Thyroid gland (tissue), 4 donors: ENCODE measurements around the gene AMPD2. TPM values are rescaled to one million over a fixed set of nuclear protein-coding genes. Genes with fewer than 3 reads are reported as not detected.

Source experiments
- DNase-seq, 2 donors: peaks; one replicate each; pipeline ENCODE4 v3.0.0-alpha.2; 2019
- H3K27ac ChIP-seq, 3 donors: fragments of 200-600 bp; sonication (generic); 1 replicate in 2 of 3; 2 replicates in 1 of 3; pipeline ENCODE4 v1.5.1; 2016 to 2019; ENCODE audit warnings: mild to moderate bottlenecking in 1 of 3, moderate library complexity in 1 of 3
- H3K27me3 ChIP-seq: fragments of 200-600 bp; sonication (generic); one replicate; pipeline ENCODE4 v1.5.1; 2019
- H3K36me3 ChIP-seq, 2 donors: fragments of 200-600 bp; sonication (generic); one replicate each; pipeline ENCODE4 v1.5.1; 2016 to 2019
- H3K4me1 ChIP-seq, 2 donors: fragments of 200-600 bp; sonication (generic); one replicate each; pipeline ENCODE4 v1.5.1; 2017 to 2019
- H3K4me3 ChIP-seq, 3 donors: fragments of 200-600 bp; sonication (generic); replicated peaks in 1 of 3; 1 replicate in 2 of 3; 2 replicates in 1 of 3; pipeline ENCODE4 v1.5.1; 2016; ENCODE audit warnings: mild to moderate bottlenecking in 1 of 3
- H3K9me3 ChIP-seq: fragments of 200-600 bp; sonication (generic); one replicate; pipeline ENCODE4 v1.5.1; 2017
- CTCF ChIP-seq, 6 experiments: fragments of 200-600 bp in 3 of 6; fragments of 450-650 bp in 3 of 6; sonication (generic) in 3 of 6; IDR thresholded peaks; one replicate each; pipeline ENCODE4 v1.5.1; 2016 to 2019; ENCODE audit warnings: antibody characterized with exemption in 6 of 6, mild to moderate bottlenecking in 2 of 6, inconsistent platforms in 1 of 6, moderate library complexity in 1 of 6
- POLR2A ChIP-seq, 2 donors: fragments of 450-650 bp; IDR thresholded peaks; one replicate each; pipeline ENCODE4 v1.6.1; 2017; ENCODE audit warnings: antibody characterized with exemption in 2 of 2, mild to moderate bottlenecking in 2 of 2, moderate library complexity in 1 of 2
- WGBS, 2 donors: methylation state at CpG; one replicate each; pipeline ENCODE4 v1.1.5; 2017; 5-methylcytosine and 5-hydroxymethylcytosine counted together
- intact Hi-C: fragments of 100-400 bp; cut with DNase I; formaldehyde crosslinking; loops from one replicate; pipeline ENCODE4 v1.15.1; 2023
- total RNA-seq, 4 donors: library from RNA; depleted of rRNA; stranded (reverse); fragments of >200 nt; gene quantifications; one replicate each; pipeline ENCODE4 v1.2.3, GENCODE V29; 2016

The AMPD2 gene
- total RNA-seq, 4 donors from 2014 or later = 31.2 to 74.8 (median 46.8) TPM

GRCh38 chr1:109582021-109582420 is 37.6 kb upstream of the AMPD2 start:
- TF ChIP-seq CTCF (IDR thresholded peaks at IDR 0.05) (no peak), POLR2A (IDR thresholded peaks at IDR 0.05) (no peak)
- peaks cover 24 to 29% of the 10 kb centered on the region in 2 donors for H3K36me3 ChIP-seq
- H3K9me3 ChIP-seq = no peaks in the 10 kb centered on the region
- H3K27me3 ChIP-seq = no peaks in the 10 kb centered on the region
- no peak overlapping the region for H3K27ac ChIP-seq
- H3K4me1 ChIP-seq = no peaks in the 10 kb centered on the region
- no peak for DNase-seq
- no peak overlapping the region for H3K4me3 ChIP-seq
- intact Hi-C loops = no loop called here
- 89 to 97% methylated on average over 2 of the region's 2 CpGs for WGBS, 2 donors

- no peak for TF ChIP-seq POLR2A (IDR thresholded peaks at IDR 0.05)
- TF ChIP-seq CTCF (IDR thresholded peaks at IDR 0.05) = no peak
- no peaks in the 10 kb centered on the region for H3K4me1 ChIP-seq
- no peak overlapping the region for H3K27ac ChIP-seq
- no peaks in the 10 kb centered on the region for H3K9me3 ChIP-seq
- intact Hi-C loops = no loop called here
- no peaks in the 10 kb centered on the region for H3K27me3 ChIP-seq
- DNase-seq = no peak
- H3K36me3 ChIP-seq = peaks cover 30 to 45% of the 10 kb centered on the region in 2 donors
- H3K4me3 ChIP-seq = no peak overlapping the region
- 84 to 97% methylated on average over 1 of the region's 1 CpG for WGBS, 2 donors
Observed at GRCh38 chr1:109584766-109585165, 34.9 kb upstream of the AMPD2 start.

GRCh38 chr1:109586055-109586454 is 33.6 kb upstream of the AMPD2 start:
- Histone ChIP-seq H3K9me3 (no peaks in the 10 kb centered on the region), H3K27me3 (no peaks in the 10 kb centered on the region), H3K36me3 (peaks cover 27 to 38% of the 10 kb centered on the region in 2 donors), H3K4me3 (no peak overlapping the region), H3K27ac (no peak overlapping the region), H3K4me1 (no peaks in the 10 kb centered on the region)
- TF ChIP-seq POLR2A (IDR thresholded peaks at IDR 0.05) = no peak
- no peak for TF ChIP-seq CTCF (IDR thresholded peaks at IDR 0.05)
- DNase-seq = no peak
- intact Hi-C loops = no loop called here
- WGBS, 2 donors = 91 to 92% methylated on average over 3 of the region's 3 CpGs

GRCh38 chr1:109589177-109589576 is 30.5 kb upstream of the AMPD2 start:
- WGBS, 2 donors = 86 to 93% methylated on average over 3 of the region's 3 CpGs
- TF ChIP-seq POLR2A (IDR thresholded peaks at IDR 0.05) (no peak), CTCF (IDR thresholded peaks at IDR 0.05) (no peak)
- DNase-seq = no peak
- H3K4me1 ChIP-seq = no peaks in the 10 kb centered on the region
- H3K4me3 ChIP-seq = no peak overlapping the region
- no peaks in the 10 kb centered on the region for H3K9me3 ChIP-seq
- H3K27ac ChIP-seq = no peak overlapping the region
- no peaks in the 10 kb centered on the region for H3K27me3 ChIP-seq
- intact Hi-C loops = no loop called here
- H3K36me3 ChIP-seq = peaks cover 44 to 46% of the 10 kb centered on the region in 2 donors

GRCh38 chr1:109589679-109590078 is 30.0 kb upstream of the AMPD2 start:
- peaks cover 44 to 46% of the 10 kb centered on the region in 2 donors for H3K36me3 ChIP-seq
- H3K4me3 ChIP-seq = no peak overlapping the region
- no peaks in the 10 kb centered on the region for H3K27me3 ChIP-seq
- no peak overlapping the region for H3K27ac ChIP-seq
- DNase-seq = no peak
- no peaks in the 10 kb centered on the region for H3K9me3 ChIP-seq
- no peaks in the 10 kb centered on the region for H3K4me1 ChIP-seq
- intact Hi-C loops = no loop called here
- no peak for TF ChIP-seq CTCF (IDR thresholded peaks at IDR 0.05)
- no peak for TF ChIP-seq POLR2A (IDR thresholded peaks at IDR 0.05)
